Liver (tissue), 9 donors: Measurements from ENCODE around the gene XYLT1. TPM values are rescaled to one million over a fixed set of nuclear protein-coding genes. Genes with fewer than 3 reads are reported as not detected.

ENCODE experiments used
- DNase-seq: peaks from one replicate; pipeline ENCODE4 v3.0.0-alpha.2; 2017; ENCODE audit warnings: low spot score
- H3K27ac ChIP-seq, 2 donors: one replicate each; pipeline ENCODE4 v1.7.0; 2013; ENCODE audit warnings: inconsistent platforms in 2 of 2, low read length in 2 of 2, control low read depth in 1 of 2, low read depth in 1 of 2, mild to moderate bottlenecking in 1 of 2
- H3K27me3 ChIP-seq, 4 donors: one replicate each; pipeline versions ENCODE4 v1.6.1 to v1.7.0; 2013; ENCODE audit warnings: low read length in 3 of 4, inconsistent platforms in 1 of 4, mild to moderate bottlenecking in 1 of 4, moderate library complexity in 1 of 4; ENCODE audit not compliant: control insufficient read depth in 4 of 4, insufficient read depth in 4 of 4
- H3K36me3 ChIP-seq, 4 donors: one replicate each; pipeline versions ENCODE4 v1.6.1 to v1.7.0; 2013; ENCODE audit warnings: low read length in 3 of 4, mild to moderate bottlenecking in 3 of 4, low read depth in 1 of 4, moderate library complexity in 1 of 4; ENCODE audit not compliant: control insufficient read depth in 4 of 4, insufficient read depth in 3 of 4
- H3K4me1 ChIP-seq, 4 donors: one replicate each; pipeline versions ENCODE4 v1.6.1 to v1.7.0; 2013; ENCODE audit warnings: low read length in 3 of 4, mild to moderate bottlenecking in 3 of 4, moderate library complexity in 1 of 4; ENCODE audit not compliant: control insufficient read depth in 4 of 4, insufficient read depth in 4 of 4
- H3K4me3 ChIP-seq, 3 donors: one replicate each; pipeline versions ENCODE4 v1.6.1 to v1.7.0; 2013; ENCODE audit warnings: low read length in 3 of 3, control low read depth in 1 of 3, low read depth in 1 of 3, mild to moderate bottlenecking in 1 of 3
- H3K9ac ChIP-seq, 2 donors: one replicate each; pipeline ENCODE4 v1.7.0; 2013; ENCODE audit warnings: low read length in 2 of 2, mild to moderate bottlenecking in 2 of 2, moderate library complexity in 2 of 2, control low read depth in 1 of 2, low read depth in 1 of 2
- H3K9me3 ChIP-seq, 4 donors: one replicate each; pipeline versions ENCODE4 v1.6.1 to v1.7.0; 2013; ENCODE audit warnings: low read length in 3 of 4; ENCODE audit not compliant: control insufficient read depth in 4 of 4
- EGR1 ChIP-seq, 2 donors: IDR thresholded peaks; 2 replicates each; pipeline ENCODE4 v1.6.1; 2016 to 2018; ENCODE audit warnings: antibody characterized with exemption in 2 of 2, low read depth in 2 of 2
- FOXA2 ChIP-seq: IDR thresholded peaks from 2 replicates; pipeline ENCODE4 v1.6.1; 2016; ENCODE audit warnings: antibody characterized with exemption
- GABPA ChIP-seq, 2 donors: IDR thresholded peaks in 1 of 2; conservative IDR thresholded peaks in 1 of 2; 2 replicates each; pipeline ENCODE4 v1.6.1; 2016; ENCODE audit warnings: antibody characterized with exemption in 2 of 2, mild to moderate bottlenecking in 1 of 2, moderate library complexity in 1 of 2
- HNF4G ChIP-seq: IDR thresholded peaks from 2 replicates; pipeline ENCODE4 v1.6.1; 2016; ENCODE audit warnings: antibody characterized with exemption
- JUND ChIP-seq, 2 donors: IDR thresholded peaks; 2 replicates each; pipeline ENCODE4 v1.6.1; 2016; ENCODE audit warnings: antibody characterized with exemption in 2 of 2
- SP1 ChIP-seq: IDR thresholded peaks from 2 replicates; pipeline ENCODE4 v1.6.1; 2018; ENCODE audit warnings: antibody characterized with exemption, mild to moderate bottlenecking
- TAF1 ChIP-seq: conservative IDR thresholded peaks from 2 replicates; pipeline ENCODE4 v1.6.1; 2016; ENCODE audit warnings: antibody characterized with exemption, mild to moderate bottlenecking
- WGBS: extraction: QIAGEN DNeasy Blood & Tissue Kit; methylation state at CpG from one replicate; pipeline ENCODE4 v1.1.7; 2013; 5-methylcytosine and 5-hydroxymethylcytosine counted together
- polyA plus RNA-seq, 2 donors: library from polyadenylated mRNA; stranded (reverse) in 1 of 2; unstranded in 1 of 2; fragments of 200-250 nt in 1 of 2; fragments of >200 nt in 1 of 2; fragmentation: Nextera tagmentation in 1 of 2; extraction: Ambion mirVana in 1 of 2; gene quantifications; one replicate each; pipeline versions ENCODE4 v1.2.1 to v1.2.3, GENCODE V29; 2013 to 2015
- total RNA-seq, 2 donors: library from RNA; depleted of rRNA; stranded (reverse); fragments of >200 nt; gene quantifications; one replicate each; pipeline ENCODE4 v1.2.3, GENCODE V29; 2014
- TF ChIP-seq, protein P1 (sequence below): fragments of 150-350 bp; IDR thresholded peaks from 2 replicates; pipeline ENCODE4 v1.5.1; 2017; ENCODE audit warnings: improper control_type of control experiment, low read depth, low read length; ENCODE audit not compliant: missing input control
- TF ChIP-seq, protein P2 (sequence below): IDR thresholded peaks from 2 replicates; pipeline ENCODE4 v1.6.1; 2016; ENCODE audit warnings: antibody characterized with exemption
- TF ChIP-seq, protein P3 (sequence below): IDR thresholded peaks from 2 replicates; pipeline ENCODE4 v1.6.1; 2016; ENCODE audit warnings: antibody characterized with exemption, mild to moderate bottlenecking
- donor health status: healthy.
- donor health status: healthy.
- donor health status: healthy.
- donor health status: healthy.
- donor health status: healthy.

Gene XYLT1
- total and polyA plus RNA-seq, 4 donors, result 0.25 to 2.3 (median 0.53) TPM

- DNase-seq, result no peak
- no peaks in the 10 kb centered on the region for H3K27me3 ChIP-seq
- no peak overlapping the region for H3K9ac ChIP-seq
- no peak overlapping the region for H3K4me3 ChIP-seq
- H3K9me3 ChIP-seq, result no peaks in the 10 kb centered on the region
- no peaks in the 10 kb centered on the region for H3K4me1 ChIP-seq
- WGBS, result 76% methylated on average over 4 of the region's 4 CpGs
- no peak for TF ChIP-seq TAF1
- H3K36me3 ChIP-seq, result no peaks in the 10 kb centered on the region
- H3K27ac ChIP-seq, result no peak overlapping the region
Measured at GRCh38 chr16:17116595-17117322, 354.0 kb downstream of the XYLT1 start.

DNA sequence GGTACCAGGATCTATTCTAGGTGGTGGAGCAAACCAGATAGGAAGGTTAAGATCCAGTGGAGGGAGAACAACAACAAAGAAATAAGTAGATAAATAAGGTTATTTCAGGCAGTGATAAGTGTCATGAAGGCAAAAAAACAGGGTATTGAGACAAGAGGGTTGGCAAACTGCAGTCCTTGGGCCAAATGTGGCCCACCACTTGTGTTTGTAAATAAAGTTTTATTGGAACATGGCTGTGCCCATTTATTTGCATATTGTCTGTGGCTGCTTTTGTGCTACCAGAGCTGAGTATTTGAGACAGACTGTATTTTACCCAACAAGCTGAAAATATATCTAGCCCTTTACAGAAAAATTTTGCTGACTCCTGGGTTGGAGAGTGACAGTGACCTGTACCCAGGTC lies 361.3 kb downstream of the XYLT1 start:
- TF ChIP-seq SP1 (no peak), GABPA (IDR thresholded peaks at IDR 0.05 in 1 of 2, conservative IDR thresholded peaks at IDR 0.05 in 1 of 2) (no peak), EGR1 (IDR thresholded peaks at IDR 0.05; ENCODE audit: low read depth in 2 of 2) (no peak), FOXA2 (no peak)
- Histone ChIP-seq H3K9ac (no peak overlapping the region), H3K4me1 (no peaks in the 10 kb centered on the region)

DNA sequence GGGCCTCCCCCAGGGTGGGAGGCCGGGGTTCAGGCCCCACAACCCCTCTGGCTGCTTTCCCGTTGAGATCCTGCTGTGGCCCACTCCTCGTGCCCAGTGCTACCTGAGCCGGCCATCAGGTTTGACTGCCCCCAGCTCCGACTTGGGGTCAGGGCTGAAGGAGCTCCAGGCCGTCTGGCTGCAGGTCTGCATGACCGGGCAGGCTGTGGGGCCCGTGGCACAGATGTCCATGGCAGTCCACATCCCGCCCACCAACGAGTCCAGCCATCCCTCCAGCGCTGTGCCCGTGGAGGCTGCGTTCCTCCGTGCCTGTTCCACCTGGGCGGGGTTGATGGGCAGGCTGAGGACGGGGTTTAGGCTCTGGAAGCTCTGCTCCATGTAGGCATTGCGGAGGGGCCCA lies 362.2 kb downstream of the XYLT1 start:
- Histone ChIP-seq H3K27me3 (peaks cover 0 to 2% (median 0%) of the 10 kb centered on the region in 4 donors), H3K4me1 (no peaks in the 10 kb centered on the region), H3K27ac (no peak overlapping the region), H3K4me3 (no peak overlapping the region), H3K9me3 (no peaks in the 10 kb centered on the region), H3K36me3 (no peaks in the 10 kb centered on the region), H3K9ac (no peak overlapping the region)
- no peak for DNase-seq
- 87% methylated on average over 17 of the region's 17 CpGs for WGBS
- TF ChIP-seq TAF1 (no peak), SP1 (no peak), JUND (IDR thresholded peaks at IDR 0.05) (no peak), HNF4G (no peak)
- TF ChIP-seq, protein P1, sequence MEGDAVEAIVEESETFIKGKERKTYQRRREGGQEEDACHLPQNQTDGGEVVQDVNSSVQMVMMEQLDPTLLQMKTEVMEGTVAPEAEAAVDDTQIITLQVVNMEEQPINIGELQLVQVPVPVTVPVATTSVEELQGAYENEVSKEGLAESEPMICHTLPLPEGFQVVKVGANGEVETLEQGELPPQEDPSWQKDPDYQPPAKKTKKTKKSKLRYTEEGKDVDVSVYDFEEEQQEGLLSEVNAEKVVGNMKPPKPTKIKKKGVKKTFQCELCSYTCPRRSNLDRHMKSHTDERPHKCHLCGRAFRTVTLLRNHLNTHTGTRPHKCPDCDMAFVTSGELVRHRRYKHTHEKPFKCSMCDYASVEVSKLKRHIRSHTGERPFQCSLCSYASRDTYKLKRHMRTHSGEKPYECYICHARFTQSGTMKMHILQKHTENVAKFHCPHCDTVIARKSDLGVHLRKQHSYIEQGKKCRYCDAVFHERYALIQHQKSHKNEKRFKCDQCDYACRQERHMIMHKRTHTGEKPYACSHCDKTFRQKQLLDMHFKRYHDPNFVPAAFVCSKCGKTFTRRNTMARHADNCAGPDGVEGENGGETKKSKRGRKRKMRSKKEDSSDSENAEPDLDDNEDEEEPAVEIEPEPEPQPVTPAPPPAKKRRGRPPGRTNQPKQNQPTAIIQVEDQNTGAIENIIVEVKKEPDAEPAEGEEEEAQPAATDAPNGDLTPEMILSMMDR, result no peak
- TF ChIP-seq, protein P2, sequence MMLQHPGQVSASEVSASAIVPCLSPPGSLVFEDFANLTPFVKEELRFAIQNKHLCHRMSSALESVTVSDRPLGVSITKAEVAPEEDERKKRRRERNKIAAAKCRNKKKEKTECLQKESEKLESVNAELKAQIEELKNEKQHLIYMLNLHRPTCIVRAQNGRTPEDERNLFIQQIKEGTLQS, result no peak

More for the DNA sequence above, 361.3 kb downstream of the XYLT1 start:
- Histone ChIP-seq H3K4me3 (no peak overlapping the region), H3K27me3 (peaks cover 0 to 2% (median 0%) of the 10 kb centered on the region in 4 donors), H3K27ac (no peak overlapping the region), H3K9me3 (no peaks in the 10 kb centered on the region), H3K36me3 (no peaks in the 10 kb centered on the region)
- DNase-seq, result no peak

DNA sequence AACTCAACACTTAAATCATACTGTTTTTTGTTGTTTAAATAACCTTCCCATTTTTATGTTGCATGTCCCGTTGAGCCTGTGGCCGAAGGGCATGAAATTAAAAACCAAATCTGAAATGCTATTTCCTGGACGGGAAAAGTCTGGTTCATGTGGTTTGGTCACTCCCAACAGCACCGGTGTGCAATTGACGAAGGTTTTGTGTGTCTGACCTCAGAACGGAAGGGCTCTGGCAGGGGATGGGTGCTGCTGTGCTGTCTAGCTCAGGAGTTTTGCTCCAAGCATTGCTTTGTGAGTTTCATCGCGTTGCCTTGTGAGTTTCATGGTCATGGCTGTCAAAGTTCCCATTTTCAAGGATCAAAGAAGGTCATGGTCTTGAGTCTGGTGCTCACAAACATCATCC lies 363.3 kb downstream of the XYLT1 start:
- H3K27me3 ChIP-seq, result peaks cover 0 to 2% (median 0%) of the 10 kb centered on the region in 4 donors
- no peak for DNase-seq
- H3K4me1 ChIP-seq, result no peaks in the 10 kb centered on the region
- H3K9me3 ChIP-seq, result no peaks in the 10 kb centered on the region
- H3K36me3 ChIP-seq, result no peaks in the 10 kb centered on the region
- no peak overlapping the region for H3K4me3 ChIP-seq
- H3K9ac ChIP-seq, result no peak overlapping the region
- H3K27ac ChIP-seq, result no peak overlapping the region
- TF ChIP-seq, protein P3, sequence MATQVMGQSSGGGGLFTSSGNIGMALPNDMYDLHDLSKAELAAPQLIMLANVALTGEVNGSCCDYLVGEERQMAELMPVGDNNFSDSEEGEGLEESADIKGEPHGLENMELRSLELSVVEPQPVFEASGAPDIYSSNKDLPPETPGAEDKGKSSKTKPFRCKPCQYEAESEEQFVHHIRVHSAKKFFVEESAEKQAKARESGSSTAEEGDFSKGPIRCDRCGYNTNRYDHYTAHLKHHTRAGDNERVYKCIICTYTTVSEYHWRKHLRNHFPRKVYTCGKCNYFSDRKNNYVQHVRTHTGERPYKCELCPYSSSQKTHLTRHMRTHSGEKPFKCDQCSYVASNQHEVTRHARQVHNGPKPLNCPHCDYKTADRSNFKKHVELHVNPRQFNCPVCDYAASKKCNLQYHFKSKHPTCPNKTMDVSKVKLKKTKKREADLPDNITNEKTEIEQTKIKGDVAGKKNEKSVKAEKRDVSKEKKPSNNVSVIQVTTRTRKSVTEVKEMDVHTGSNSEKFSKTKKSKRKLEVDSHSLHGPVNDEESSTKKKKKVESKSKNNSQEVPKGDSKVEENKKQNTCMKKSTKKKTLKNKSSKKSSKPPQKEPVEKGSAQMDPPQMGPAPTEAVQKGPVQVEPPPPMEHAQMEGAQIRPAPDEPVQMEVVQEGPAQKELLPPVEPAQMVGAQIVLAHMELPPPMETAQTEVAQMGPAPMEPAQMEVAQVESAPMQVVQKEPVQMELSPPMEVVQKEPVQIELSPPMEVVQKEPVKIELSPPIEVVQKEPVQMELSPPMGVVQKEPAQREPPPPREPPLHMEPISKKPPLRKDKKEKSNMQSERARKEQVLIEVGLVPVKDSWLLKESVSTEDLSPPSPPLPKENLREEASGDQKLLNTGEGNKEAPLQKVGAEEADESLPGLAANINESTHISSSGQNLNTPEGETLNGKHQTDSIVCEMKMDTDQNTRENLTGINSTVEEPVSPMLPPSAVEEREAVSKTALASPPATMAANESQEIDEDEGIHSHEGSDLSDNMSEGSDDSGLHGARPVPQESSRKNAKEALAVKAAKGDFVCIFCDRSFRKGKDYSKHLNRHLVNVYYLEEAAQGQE, result no peak
- WGBS, result 77% methylated on average over 8 of the region's 8 CpGs
